WTC11 (cell line): ENCODE data around the gene PRKN. TPM values are rescaled to one million over a fixed set of nuclear protein-coding genes. Genes with fewer than 3 reads are reported as not detected.

Experiments used
- ATAC-seq: fragments of 200-7000 bp; cut with Tn5 transposase; 2 replicates; pipeline ENCODE4 v1.10.0; 2021; ENCODE audit warnings: mild to moderate bottlenecking, moderate library complexity
- CTCF ChIA-PET: fragments of 300-600 bp; sonication (Branson Sonifier 250); formaldehyde crosslinking; loops from one replicate; lab custom pipeline; 2021; ENCODE audit warnings: antibody characterized with exemption; lab: Charles Lee
- POLR2A ChIA-PET: fragments of 350-600 bp; sonication (Branson Sonifier 250); formaldehyde crosslinking; loops from one replicate; lab custom pipeline; 2021; ENCODE audit warnings: antibody characterized with exemption; lab: Charles Lee
- DNase-seq: peaks from one replicate; pipeline ENCODE4 v3.0.0; 2021; ENCODE audit warnings: low spot score
- H3K27ac Mint-ChIP-seq: 2 replicates; pipeline ENCODE4 v1.8.0; 2021; ENCODE audit warnings: mixed read lengths
- H3K27me3 Mint-ChIP-seq: 2 replicates; pipeline ENCODE4 v1.8.0; 2021; ENCODE audit warnings: low read depth, mild to moderate bottlenecking, moderate library complexity, mixed read lengths
- H3K36me3 Mint-ChIP-seq: 2 replicates; pipeline ENCODE4 v1.8.0; 2021; ENCODE audit warnings: mixed read lengths
- H3K4me1 Mint-ChIP-seq: 2 replicates; pipeline ENCODE4 v1.8.0; 2022; ENCODE audit warnings: mixed read lengths
- H3K4me3 Mint-ChIP-seq: 2 replicates; pipeline ENCODE4 v1.8.0; 2021; ENCODE audit warnings: mild to moderate bottlenecking, moderate library complexity, mixed read lengths
- H3K9me3 Mint-ChIP-seq: 2 replicates; pipeline ENCODE4 v1.8.0; 2021; ENCODE audit warnings: mixed read lengths
- ARID4B ChIP-seq: sonication (generic); formaldehyde crosslinking; IDR thresholded peaks from 2 replicates; pipeline ENCODE4 v1.8.0; 2023; ENCODE audit warnings: missing genetic modification reagents, mild to moderate bottlenecking, borderline replicate concordance
- ESRRA ChIP-seq: sonication (generic); formaldehyde crosslinking; IDR thresholded peaks from 2 replicates; pipeline ENCODE4 v1.8.1; 2022; ENCODE audit warnings: mild to moderate bottlenecking, missing genetic modification reagents, borderline replicate concordance
- FOXJ3 ChIP-seq: sonication (generic); formaldehyde crosslinking; IDR thresholded peaks from 2 replicates; pipeline ENCODE4 v1.9.0; 2021; ENCODE audit warnings: missing genetic modification reagents, mild to moderate bottlenecking, borderline replicate concordance
- IRF2 ChIP-seq: sonication (generic); formaldehyde crosslinking; IDR thresholded peaks from 2 replicates; pipeline ENCODE4 v1.8.0; 2022; ENCODE audit warnings: low read depth, missing genetic modification reagents, borderline replicate concordance
- MXD4 ChIP-seq: fragments of 250-450 bp; sonication (Bioruptor Pico); IDR thresholded peaks from 2 replicates; pipeline ENCODE4 v1.8.0; 2021; ENCODE audit warnings: mild to moderate bottlenecking, moderate library complexity, borderline replicate concordance
- NR3C1 ChIP-seq: sonication (generic); formaldehyde crosslinking; conservative IDR thresholded peaks from 2 replicates; pipeline ENCODE4 v1.8.1; 2023; ENCODE audit warnings: low read depth, mild to moderate bottlenecking, missing genetic modification reagents
- SMAD4 ChIP-seq: sonication (generic); formaldehyde crosslinking; IDR thresholded peaks from 2 replicates; pipeline ENCODE4 v1.8.0; 2022; ENCODE audit warnings: mild to moderate bottlenecking, missing genetic modification reagents
- TCF7 ChIP-seq: sonication (generic); formaldehyde crosslinking; IDR thresholded peaks from 2 replicates; pipeline ENCODE4 v1.8.0; 2022; ENCODE audit warnings: mild to moderate bottlenecking, low read depth, missing genetic modification reagents, moderate library complexity
- TP53 ChIP-seq: sonication (generic); formaldehyde crosslinking; IDR thresholded peaks from 2 replicates; pipeline ENCODE4 v1.8.1; 2023; ENCODE audit warnings: mild to moderate bottlenecking, missing genetic modification reagents
- ZNF317 ChIP-seq: sonication (generic); formaldehyde crosslinking; IDR thresholded peaks from 2 replicates; pipeline ENCODE4 v1.8.1; 2023; ENCODE audit warnings: low read depth, mild to moderate bottlenecking, moderate library complexity, missing genetic modification reagents, borderline replicate concordance
- ZNF512 ChIP-seq: sonication (generic); formaldehyde crosslinking; IDR thresholded peaks from 2 replicates; pipeline ENCODE4 v1.8.1; 2022; ENCODE audit warnings: missing genetic modification reagents, borderline replicate concordance
- total RNA-seq: library from RNA; stranded (reverse); gene quantifications from 3 replicates; pipeline ENCODE4 v1.2.3, GENCODE V29; 2021
- TF ChIP-seq, protein P1 (sequence below): sonication (generic); formaldehyde crosslinking; IDR thresholded peaks from 2 replicates; pipeline ENCODE4 v1.8.1; 2023; ENCODE audit warnings: mild to moderate bottlenecking, moderate library complexity, missing genetic modification reagents
- TF ChIP-seq, protein P2 (sequence below): sonication (generic); formaldehyde crosslinking; IDR thresholded peaks from 2 replicates; pipeline ENCODE4 v1.8.0; 2023; ENCODE audit warnings: mild to moderate bottlenecking, missing genetic modification reagents
- TF ChIP-seq, protein P3 (sequence below): sonication (generic); formaldehyde crosslinking; IDR thresholded peaks from 2 replicates; pipeline ENCODE4 v1.8.1; 2023; ENCODE audit warnings: mild to moderate bottlenecking, missing genetic modification reagents

PRKN gene
- total RNA-seq, 1 experiment from 2014 or later = 0.59 TPM

DNA sequence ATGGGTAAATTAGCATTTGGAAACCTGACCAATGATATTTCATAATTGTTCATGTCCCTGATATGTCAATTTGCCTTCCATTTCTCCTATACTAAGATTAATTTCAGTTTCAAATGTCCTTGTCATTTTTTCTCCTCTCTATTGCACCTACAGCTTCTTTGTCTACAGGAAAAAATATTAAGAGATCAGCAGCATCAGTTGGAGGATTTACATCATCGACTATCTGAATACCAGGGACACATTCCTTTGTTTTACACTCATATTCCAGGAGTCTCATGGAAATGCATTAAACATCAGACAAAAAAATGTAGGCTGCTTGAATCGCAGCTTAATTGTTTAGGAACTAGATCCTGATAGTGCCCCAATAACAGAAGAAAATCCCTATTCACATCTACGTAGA, 188.2 kb downstream of the PRKN start:
- POLR2A ChIA-PET = no interaction called here
- DNase-seq (no peak), ATAC-seq (no peak)
- Mint-ChIP-seq H3K4me3 (no peak overlapping the region), H3K4me1 (peaks cover 15% of the 10 kb centered on the region), H3K27me3 (no peaks in the 10 kb centered on the region; the same call in 1 of the 2 replicates), H3K27ac (no peak overlapping the region), H3K36me3 (no peaks in the 10 kb centered on the region), H3K9me3 (no peaks in the 10 kb centered on the region)
- no peak for TF ChIP-seq MXD4 (CRISPR knock-in tag)
- no peak for TF ChIP-seq NR3C1
- no peak for TF ChIP-seq TCF7 (CRISPR knock-in tag)
- TF ChIP-seq FOXJ3 (CRISPR knock-in tag) = no peak
- TF ChIP-seq ZNF317 (CRISPR knock-in tag) = no peak
- TF ChIP-seq, protein P1, sequence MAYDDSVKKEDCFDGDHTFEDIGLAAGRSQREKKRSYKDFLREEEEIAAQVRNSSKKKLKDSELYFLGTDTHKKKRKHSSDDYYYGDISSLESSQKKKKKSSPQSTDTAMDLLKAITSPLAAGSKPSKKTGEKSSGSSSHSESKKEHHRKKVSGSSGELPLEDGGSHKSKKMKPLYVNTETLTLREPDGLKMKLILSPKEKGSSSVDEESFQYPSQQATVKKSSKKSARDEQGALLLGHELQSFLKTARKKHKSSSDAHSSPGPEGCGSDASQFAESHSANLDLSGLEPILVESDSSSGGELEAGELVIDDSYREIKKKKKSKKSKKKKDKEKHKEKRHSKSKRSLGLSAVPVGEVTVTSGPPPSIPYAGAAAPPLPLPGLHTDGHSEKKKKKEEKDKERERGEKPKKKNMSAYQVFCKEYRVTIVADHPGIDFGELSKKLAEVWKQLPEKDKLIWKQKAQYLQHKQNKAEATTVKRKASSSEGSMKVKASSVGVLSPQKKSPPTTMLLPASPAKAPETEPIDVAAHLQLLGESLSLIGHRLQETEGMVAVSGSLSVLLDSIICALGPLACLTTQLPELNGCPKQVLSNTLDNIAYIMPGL (CRISPR knock-in tag) = no peak
- no peak for TF ChIP-seq IRF2 (CRISPR knock-in tag)
- no peak for TF ChIP-seq ARID4B (CRISPR knock-in tag)
- no peak for TF ChIP-seq SMAD4 (CRISPR knock-in tag)
- TF ChIP-seq ESRRA (CRISPR knock-in tag) = no peak
- TF ChIP-seq, protein P2, sequence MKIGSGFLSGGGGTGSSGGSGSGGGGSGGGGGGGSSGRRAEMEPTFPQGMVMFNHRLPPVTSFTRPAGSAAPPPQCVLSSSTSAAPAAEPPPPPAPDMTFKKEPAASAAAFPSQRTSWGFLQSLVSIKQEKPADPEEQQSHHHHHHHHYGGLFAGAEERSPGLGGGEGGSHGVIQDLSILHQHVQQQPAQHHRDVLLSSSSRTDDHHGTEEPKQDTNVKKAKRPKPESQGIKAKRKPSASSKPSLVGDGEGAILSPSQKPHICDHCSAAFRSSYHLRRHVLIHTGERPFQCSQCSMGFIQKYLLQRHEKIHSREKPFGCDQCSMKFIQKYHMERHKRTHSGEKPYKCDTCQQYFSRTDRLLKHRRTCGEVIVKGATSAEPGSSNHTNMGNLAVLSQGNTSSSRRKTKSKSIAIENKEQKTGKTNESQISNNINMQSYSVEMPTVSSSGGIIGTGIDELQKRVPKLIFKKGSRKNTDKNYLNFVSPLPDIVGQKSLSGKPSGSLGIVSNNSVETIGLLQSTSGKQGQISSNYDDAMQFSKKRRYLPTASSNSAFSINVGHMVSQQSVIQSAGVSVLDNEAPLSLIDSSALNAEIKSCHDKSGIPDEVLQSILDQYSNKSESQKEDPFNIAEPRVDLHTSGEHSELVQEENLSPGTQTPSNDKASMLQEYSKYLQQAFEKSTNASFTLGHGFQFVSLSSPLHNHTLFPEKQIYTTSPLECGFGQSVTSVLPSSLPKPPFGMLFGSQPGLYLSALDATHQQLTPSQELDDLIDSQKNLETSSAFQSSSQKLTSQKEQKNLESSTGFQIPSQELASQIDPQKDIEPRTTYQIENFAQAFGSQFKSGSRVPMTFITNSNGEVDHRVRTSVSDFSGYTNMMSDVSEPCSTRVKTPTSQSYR (CRISPR knock-in tag) = no peak
- no peak for TF ChIP-seq ZNF512
- TF ChIP-seq, protein P3, sequence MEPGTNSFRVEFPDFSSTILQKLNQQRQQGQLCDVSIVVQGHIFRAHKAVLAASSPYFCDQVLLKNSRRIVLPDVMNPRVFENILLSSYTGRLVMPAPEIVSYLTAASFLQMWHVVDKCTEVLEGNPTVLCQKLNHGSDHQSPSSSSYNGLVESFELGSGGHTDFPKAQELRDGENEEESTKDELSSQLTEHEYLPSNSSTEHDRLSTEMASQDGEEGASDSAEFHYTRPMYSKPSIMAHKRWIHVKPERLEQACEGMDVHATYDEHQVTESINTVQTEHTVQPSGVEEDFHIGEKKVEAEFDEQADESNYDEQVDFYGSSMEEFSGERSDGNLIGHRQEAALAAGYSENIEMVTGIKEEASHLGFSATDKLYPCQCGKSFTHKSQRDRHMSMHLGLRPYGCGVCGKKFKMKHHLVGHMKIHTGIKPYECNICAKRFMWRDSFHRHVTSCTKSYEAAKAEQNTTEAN (CRISPR knock-in tag) = no peak
- TF ChIP-seq TP53 (CRISPR knock-in tag) = no peak
- CTCF ChIA-PET = no interaction called here
